ENCODE data around the gene CIB2. TPM values are rescaled to one million over a fixed set of nuclear protein-coding genes. Genes with fewer than 3 reads are reported as not detected.

CIB2 gene
- total RNA-seq, 1 donor from 2014 or later, result 25.7 TPM

GRCh38 chr15:78110096-78110495 is 21.1 kb downstream of the CIB2 start:
- FAIRE-seq, result no peak
- DNase-seq (ENCODE audit: low spot score in 2 of 2), result no peak

GRCh38 chr15:78109156-78109555 is 22.1 kb downstream of the CIB2 start:
- DNase-seq (ENCODE audit: low spot score in 2 of 2) (no peak), FAIRE-seq (no peak)

- DNase-seq (ENCODE audit: low spot score in 2 of 2) (peak; percentile 64 to 87), FAIRE-seq (no peak)
These were observed 22.8 kb downstream of the CIB2 start for GRCh38 chr15:78108300-78109084.

- FAIRE-seq (no peak), DNase-seq (ENCODE audit: low spot score in 2 of 2) (no peak)
These were observed 23.8 kb downstream of the CIB2 start for GRCh38 chr15:78107471-78107870.

GRCh38 chr15:78105476-78106241 is 25.6 kb downstream of the CIB2 start:
- DNase-seq (ENCODE audit: low spot score in 2 of 2) (no peak), FAIRE-seq (no peak)

GRCh38 chr15:78104566-78105475 is 26.4 kb downstream of the CIB2 start:
- no peak for FAIRE-seq

GRCh38 chr15:78104119-78104479 is 27.1 kb downstream of the CIB2 start:
- no peak for FAIRE-seq
- DNase-seq (ENCODE audit: low spot score in 2 of 2), result no peak

More at GRCh38 chr15:78104566-78105475, 26.4 kb downstream of the CIB2 start:
- DNase-seq (ENCODE audit: low spot score in 2 of 2), result no peak

- FAIRE-seq (no peak), DNase-seq (ENCODE audit: low spot score in 2 of 2) (no peak)
These were observed 27.7 kb downstream of the CIB2 start for GRCh38 chr15:78103406-78104118.

GRCh38 chr15:78102741-78103140 is 28.5 kb downstream of the CIB2 start:
- FAIRE-seq, result no peak
- DNase-seq (ENCODE audit: low spot score in 2 of 2), result no peak

- no peak for FAIRE-seq
These were observed 29.0 kb downstream of the CIB2 start for GRCh38 chr15:78102211-78102610.

GRCh38 chr15:78101423-78102105 is 29.7 kb downstream of the CIB2 start:
- no peak for DNase-seq (ENCODE audit: low spot score in 2 of 2)
- no peak for FAIRE-seq

More at GRCh38 chr15:78102211-78102610, 29.0 kb downstream of the CIB2 start:
- DNase-seq (ENCODE audit: low spot score in 2 of 2), result no peak

- DNase-seq (ENCODE audit: low spot score in 2 of 2) (no peak), FAIRE-seq (no peak)
These were observed 30.4 kb downstream of the CIB2 start for GRCh38 chr15:78100886-78101285.

GRCh38 chr15:78098131-78098755 is 33.0 kb downstream of the CIB2 start:
- no peak for DNase-seq (ENCODE audit: low spot score in 2 of 2)
- FAIRE-seq, result no peak

- DNase-seq (ENCODE audit: low spot score in 2 of 2), result no peak
- no peak for FAIRE-seq
These were observed 33.6 kb downstream of the CIB2 start for GRCh38 chr15:78097667-78098066.

- DNase-seq (ENCODE audit: low spot score in 2 of 2), result no peak
- FAIRE-seq, result no peak
These were observed 37.8 kb downstream of the CIB2 start for GRCh38 chr15:78093242-78094020.

GRCh38 chr15:78092261-78093041 is 38.8 kb downstream of the CIB2 start, which contains the start of gene SH2D7:
TSS of gene SH2D7 (plus strand) at chr15:78092561. CDS start at chr15:78092585, 24 bp downstream.
- FAIRE-seq, result no peak
- no peak for DNase-seq (ENCODE audit: low spot score in 2 of 2)

- FAIRE-seq (no peak), DNase-seq (ENCODE audit: low spot score in 2 of 2) (no peak)
These were observed 40.7 kb downstream of the CIB2 start for GRCh38 chr15:78090422-78091063.

Data from frontal cortex (tissue), 4 donors.